OCI-LY1 (cell line): ENCODE measurements around the gene AFTPH.

Source experiments
- H2AFZ ChIP-seq: fragments of 200-600 bp; sonication (generic), shearing (Covaris generic); 2 replicates; pipeline ENCODE4 v1.6.0; 2014; ENCODE audit warnings: antibody characterized with exemption, mild to moderate bottlenecking, low read length
- H3F3A ChIP-seq: fragments of 200-600 bp; sonication (generic), shearing (Covaris generic); 2 replicates; pipeline ENCODE4 v1.6.0; 2014; ENCODE audit warnings: mild to moderate bottlenecking, antibody characterized with exemption, low read length, moderate library complexity; ENCODE audit not compliant: insufficient read depth
- H3K27ac ChIP-seq: fragments of 200-600 bp; sonication (generic); 2 replicates; pipeline ENCODE4 v1.5.1; 2014; ENCODE audit warnings: low read length, mixed run types, mild to moderate bottlenecking, low read depth; ENCODE audit not compliant: poor library complexity, severe bottlenecking
- H3K27me3 ChIP-seq: fragments of 200-600 bp; sonication (generic); 2 replicates; pipeline ENCODE4 v1.6.0; 2014; ENCODE audit warnings: antibody characterized with exemption, mild to moderate bottlenecking, low read length, moderate library complexity; ENCODE audit not compliant: insufficient read depth
- H3K36me3 ChIP-seq: fragments of 200-600 bp; sonication (generic); 2 replicates; pipeline ENCODE4 v1.6.1; 2014; ENCODE audit warnings: mild to moderate bottlenecking, antibody characterized with exemption, low read length, moderate library complexity, mixed read lengths; ENCODE audit not compliant: insufficient read depth
- H3K4me1 ChIP-seq: fragments of 200-600 bp; sonication (generic); 2 replicates; pipeline ENCODE4 v1.5.1; 2014; ENCODE audit warnings: mild to moderate bottlenecking, low read length, moderate library complexity; ENCODE audit not compliant: insufficient read depth, severe bottlenecking
- H3K4me2 ChIP-seq: fragments of 200-600 bp; sonication (generic), shearing (Covaris generic); 2 replicates; pipeline ENCODE4 v1.6.1; 2014; ENCODE audit warnings: low read length
- H3K4me3 ChIP-seq: fragments of 200-600 bp; sonication (generic); 2 replicates; pipeline ENCODE4 v1.5.1; 2014; ENCODE audit warnings: low read length, low read depth, mild to moderate bottlenecking, mixed read lengths; ENCODE audit not compliant: poor library complexity, severe bottlenecking
- H3K79me2 ChIP-seq: fragments of 200-600 bp; shearing (Covaris generic); 2 replicates; pipeline ENCODE4 v1.6.1; 2016; ENCODE audit warnings: mixed run types, low read length, mixed read lengths; ENCODE audit not compliant: insufficient read depth
- H3K9ac ChIP-seq: fragments of 200-600 bp; sonication (generic), shearing (Covaris generic); 2 replicates; pipeline ENCODE4 v1.6.1; 2014; ENCODE audit warnings: mild to moderate bottlenecking, low read length, mixed read lengths
- H3K9me2 ChIP-seq: fragments of 200-600 bp; sonication (generic), shearing (Covaris generic); 2 replicates; pipeline ENCODE4 v1.6.1; 2014; ENCODE audit warnings: low read depth, mild to moderate bottlenecking, low read length, mixed read lengths
- H3K9me3 ChIP-seq: fragments of 200-600 bp; shearing (Covaris generic); 2 replicates; pipeline ENCODE4 v1.6.1; 2014; ENCODE audit warnings: low read length, mixed read lengths
- H4K20me1 ChIP-seq: fragments of 200-600 bp; sonication (generic), shearing (Covaris generic); 2 replicates; pipeline ENCODE4 v1.6.0; 2016; ENCODE audit warnings: mild to moderate bottlenecking, low read length; ENCODE audit not compliant: insufficient read depth
- CTCF ChIP-seq: fragments of 200-600 bp; sonication (generic), shearing (Covaris generic); IDR thresholded peaks from 2 replicates; pipeline ENCODE4 v1.5.1; 2017; ENCODE audit warnings: mild to moderate bottlenecking, antibody characterized with exemption, low read length, moderate library complexity, mixed read lengths
- EZH2 ChIP-seq: fragments of 200-600 bp; sonication (generic), shearing (Covaris generic); IDR thresholded peaks from 2 replicates; pipeline ENCODE4 v1.8.0; 2017; ENCODE audit warnings: borderline replicate concordance, mixed run types, mild to moderate bottlenecking, antibody characterized with exemption, low read length, moderate library complexity, mixed read lengths

Gene AFTPH

GRCh38 chr2:64493788-64494187, 30.3 kb upstream of the AFTPH start:
- H3K4me3 ChIP-seq: no peak overlapping the region
- no peaks in the 10 kb centered on the region for H3K27me3 ChIP-seq
- no peaks in the 10 kb centered on the region for H3K9me2 ChIP-seq
- no peaks in the 10 kb centered on the region for H3K79me2 ChIP-seq
- no peaks in the 10 kb centered on the region for H3K9me3 ChIP-seq
- peak overlapping the region; percentile 49; the same call in 1 of the 2 replicates for H2AFZ ChIP-seq
- no peaks in the 10 kb centered on the region for H3K4me1 ChIP-seq
- no peaks in the 10 kb centered on the region for H3F3A ChIP-seq
- 0 out of 2 replicates have a peak overlapping the region, but pooled peaks have one; percentile 10 for H3K4me2 ChIP-seq
- TF ChIP-seq EZH2 (no peak), CTCF (no peak)
- no peaks in the 10 kb centered on the region for H4K20me1 ChIP-seq
- H3K36me3 ChIP-seq: no peaks in the 10 kb centered on the region
- H3K9ac ChIP-seq: no peak overlapping the region
- H3K27ac ChIP-seq: no peak overlapping the region

GRCh38 chr2:64498438-64498837, 25.7 kb upstream of the AFTPH start:
- Histone ChIP-seq H3K79me2 (no peaks in the 10 kb centered on the region), H3K9me2 (no peaks in the 10 kb centered on the region), H4K20me1 (no peaks in the 10 kb centered on the region), H3F3A (no peaks in the 10 kb centered on the region), H3K9ac (no peak overlapping the region), H3K4me2 (no peak overlapping the region), H3K36me3 (no peaks in the 10 kb centered on the region), H3K27me3 (no peaks in the 10 kb centered on the region), H2AFZ (no peak overlapping the region), H3K4me1 (no peaks in the 10 kb centered on the region), H3K27ac (no peak overlapping the region), H3K4me3 (no peak overlapping the region), H3K9me3 (no peaks in the 10 kb centered on the region)
- TF ChIP-seq EZH2 (no peak), CTCF (no peak)

GRCh38 chr2:64500549-64500948, 23.6 kb upstream of the AFTPH start:
- Histone ChIP-seq H3K27ac (no peak overlapping the region), H2AFZ (no peak overlapping the region), H3K4me1 (no peaks in the 10 kb centered on the region)

More at GRCh38 chr2:64500549-64500948, 23.6 kb upstream of the AFTPH start:
- Histone ChIP-seq H3K79me2 (no peaks in the 10 kb centered on the region), H3K4me3 (no peak overlapping the region), H4K20me1 (no peaks in the 10 kb centered on the region), H3K36me3 (no peaks in the 10 kb centered on the region), H3K9me2 (no peaks in the 10 kb centered on the region), H3K4me2 (no peak overlapping the region), H3K27me3 (no peaks in the 10 kb centered on the region), H3F3A (no peaks in the 10 kb centered on the region), H3K9ac (no peak overlapping the region), H3K9me3 (no peaks in the 10 kb centered on the region)
- TF ChIP-seq CTCF: no peak
- TF ChIP-seq EZH2: no peak
